Smooth muscle cell (in vitro differentiated cells): ENCODE data around the gene TAPT1. TPM values are rescaled to one million over a fixed set of nuclear protein-coding genes. Genes with fewer than 3 reads are reported as not detected.

Source experiments
- DNase-seq: peaks from one replicate; lab custom pipeline; 2025; ENCODE audit not compliant: unreplicated experiment; lab: John Stamatoyannopoulos, UW
- H2AFZ ChIP-seq: fragments of 200-600 bp; sonication (generic); 2 replicates; pipeline ENCODE4 v1.6.0; 2016; ENCODE audit warnings: antibody characterized with exemption, low read depth, mild to moderate bottlenecking
- H3F3A ChIP-seq: fragments of 200-600 bp; sonication (generic); 2 replicates; pipeline ENCODE4 v1.6.0; 2017; ENCODE audit warnings: antibody characterized with exemption, low read depth
- H3K27ac ChIP-seq: fragments of 200-600 bp; sonication (generic); 2 replicates; pipeline ENCODE4 v1.5.1; 2016; ENCODE audit warnings: low read depth, mild to moderate bottlenecking
- H3K27me3 ChIP-seq: fragments of 200-600 bp; sonication (generic); 2 replicates; pipeline ENCODE4 v1.6.1; 2016; ENCODE audit warnings: low read depth, mild to moderate bottlenecking
- H3K36me3 ChIP-seq: fragments of 200-600 bp; sonication (generic); 2 replicates; pipeline ENCODE4 v1.5.1; 2016; ENCODE audit warnings: low read depth
- H3K4me1 ChIP-seq: fragments of 200-600 bp; sonication (generic); 2 replicates; pipeline ENCODE4 v1.5.1; 2016; ENCODE audit warnings: low read depth
- H3K4me2 ChIP-seq: fragments of 200-600 bp; sonication (generic); 2 replicates; pipeline ENCODE4 v1.6.0; 2016; ENCODE audit warnings: mild to moderate bottlenecking
- H3K4me3 ChIP-seq: fragments of 200-600 bp; sonication (generic); 2 replicates; pipeline ENCODE4 v1.5.1; 2016; ENCODE audit warnings: mild to moderate bottlenecking
- H3K79me2 ChIP-seq: fragments of 200-600 bp; sonication (generic); 2 replicates; pipeline ENCODE4 v1.6.0; 2016; ENCODE audit warnings: low read depth, mild to moderate bottlenecking
- H3K9ac ChIP-seq: fragments of 200-600 bp; sonication (generic); 2 replicates; pipeline ENCODE4 v1.6.0; 2016; ENCODE audit warnings: low read depth
- H3K9me3 ChIP-seq: fragments of 200-600 bp; sonication (generic); replicated peaks from 2 replicates; pipeline ENCODE4 v1.5.1; 2016; ENCODE audit warnings: low read depth
- H4K20me1 ChIP-seq: fragments of 200-600 bp; sonication (generic); 2 replicates; pipeline ENCODE4 v1.6.0; 2016; ENCODE audit warnings: low read depth
- WGBS: methylation state at CpG from one replicate; pipeline ENCODE4 v1.1.7; 2016; ENCODE audit warnings: low lambda C conversion rate; 5-methylcytosine and 5-hydroxymethylcytosine counted together
- polyA plus RNA-seq: library from polyadenylated mRNA; unstranded; fragments of >200 nt; fragmentation: Nextera tagmentation; extraction: Ambion mirVana; gene quantifications from 2 replicates; pipeline ENCODE4 v1.2.1, GENCODE V29; 2016
- total RNA-seq: library from RNA; depleted of rRNA; stranded (reverse); fragments of >200 nt; gene quantifications from 2 replicates; pipeline ENCODE4 v1.2.3, GENCODE V29; 2014
- TF ChIP-seq, protein P1 (sequence below): fragments of 200-600 bp; sonication (generic); IDR thresholded peaks from 2 replicates; pipeline ENCODE4 v1.5.1; 2017; ENCODE audit warnings: borderline replicate concordance, mild to moderate bottlenecking, antibody characterized with exemption; ENCODE audit not compliant: insufficient read depth, poor library complexity, severe bottlenecking

Gene TAPT1
- total and polyA plus RNA-seq, 2 experiments from 2014 or later: 7.9 to 12.9 TPM

DNA sequence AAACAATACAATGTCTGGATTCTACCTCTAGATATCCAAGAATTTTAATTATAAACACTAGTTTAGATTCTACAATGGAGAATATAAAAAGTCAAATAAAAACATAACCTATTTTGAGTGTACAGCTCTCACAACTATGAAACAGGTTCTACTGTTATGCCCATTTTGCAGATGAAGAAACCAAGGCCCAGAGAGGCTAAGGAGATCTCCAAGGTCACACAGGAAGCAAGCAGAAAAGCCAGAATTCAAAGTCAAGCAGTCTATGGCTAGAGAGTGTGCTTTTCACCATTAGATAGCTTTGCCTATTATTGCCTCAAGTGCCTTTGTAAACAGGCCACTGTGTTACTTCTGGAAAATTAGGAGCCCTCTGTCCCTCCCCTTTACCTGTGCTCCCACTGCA is 7.3 kb downstream of the TAPT1 start:
- no peak overlapping the region for H3K9ac ChIP-seq
- H3K79me2 ChIP-seq: peaks cover 55% of the 10 kb centered on the region
- no peaks in the 10 kb centered on the region for H3K9me3 ChIP-seq
- H2AFZ ChIP-seq: no peak overlapping the region
- TF ChIP-seq, protein P1, sequence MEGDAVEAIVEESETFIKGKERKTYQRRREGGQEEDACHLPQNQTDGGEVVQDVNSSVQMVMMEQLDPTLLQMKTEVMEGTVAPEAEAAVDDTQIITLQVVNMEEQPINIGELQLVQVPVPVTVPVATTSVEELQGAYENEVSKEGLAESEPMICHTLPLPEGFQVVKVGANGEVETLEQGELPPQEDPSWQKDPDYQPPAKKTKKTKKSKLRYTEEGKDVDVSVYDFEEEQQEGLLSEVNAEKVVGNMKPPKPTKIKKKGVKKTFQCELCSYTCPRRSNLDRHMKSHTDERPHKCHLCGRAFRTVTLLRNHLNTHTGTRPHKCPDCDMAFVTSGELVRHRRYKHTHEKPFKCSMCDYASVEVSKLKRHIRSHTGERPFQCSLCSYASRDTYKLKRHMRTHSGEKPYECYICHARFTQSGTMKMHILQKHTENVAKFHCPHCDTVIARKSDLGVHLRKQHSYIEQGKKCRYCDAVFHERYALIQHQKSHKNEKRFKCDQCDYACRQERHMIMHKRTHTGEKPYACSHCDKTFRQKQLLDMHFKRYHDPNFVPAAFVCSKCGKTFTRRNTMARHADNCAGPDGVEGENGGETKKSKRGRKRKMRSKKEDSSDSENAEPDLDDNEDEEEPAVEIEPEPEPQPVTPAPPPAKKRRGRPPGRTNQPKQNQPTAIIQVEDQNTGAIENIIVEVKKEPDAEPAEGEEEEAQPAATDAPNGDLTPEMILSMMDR: no peak
- H3K4me3 ChIP-seq: no peak overlapping the region
- H3K27me3 ChIP-seq: no peaks in the 10 kb centered on the region
- no peak overlapping the region for H3K27ac ChIP-seq
- no peak for DNase-seq
- H3K36me3 ChIP-seq: no peaks in the 10 kb centered on the region
- no peaks in the 10 kb centered on the region for H3F3A ChIP-seq
- H3K4me2 ChIP-seq: no peak overlapping the region
- H4K20me1 ChIP-seq: peaks cover 52% of the 10 kb centered on the region
- H3K4me1 ChIP-seq: no peaks in the 10 kb centered on the region

DNA sequence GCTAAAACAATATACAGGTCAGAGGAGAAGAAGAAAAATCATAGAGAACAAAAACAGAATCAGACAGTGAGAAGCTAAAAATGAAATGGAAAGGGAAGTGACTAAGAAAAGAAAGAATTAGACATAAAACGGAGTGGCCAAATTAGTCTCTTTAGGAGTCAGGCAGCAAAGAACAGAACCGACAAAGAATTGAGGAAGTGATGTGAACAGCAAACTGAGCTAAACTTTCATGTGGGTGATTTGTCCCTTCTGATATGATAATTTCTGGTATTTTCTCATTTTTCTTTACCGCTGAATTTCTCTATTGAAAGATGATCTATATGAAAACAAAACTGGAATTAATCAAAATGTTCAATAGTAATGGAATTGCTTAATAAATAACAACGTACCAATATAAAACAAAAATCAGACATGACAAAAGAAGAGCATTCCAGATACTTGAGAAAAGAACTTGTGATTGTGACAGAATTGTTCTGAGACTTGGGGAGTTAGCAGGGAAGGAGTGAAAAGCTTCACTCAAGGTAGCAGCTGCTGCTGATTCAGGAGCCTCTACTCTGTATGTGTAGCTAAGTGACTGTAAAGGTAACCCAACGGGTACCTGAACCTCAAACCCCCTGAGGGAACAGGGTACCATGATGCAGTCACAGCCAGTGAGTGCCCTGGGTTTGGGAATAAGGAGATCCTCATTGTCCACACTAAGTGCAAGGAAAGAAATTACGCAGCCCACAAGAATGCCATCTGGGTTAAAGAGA is 8.8 kb downstream of the TAPT1 start:
- peaks cover 59% of the 10 kb centered on the region for H4K20me1 ChIP-seq
- peaks cover 40% of the 10 kb centered on the region for H3K79me2 ChIP-seq
- no peak overlapping the region for H3K9ac ChIP-seq
- 92% methylated on average over 6 of the region's 6 CpGs for WGBS
- no peak overlapping the region for H2AFZ ChIP-seq
- H3K4me2 ChIP-seq: no peak overlapping the region
- no peak overlapping the region for H3K4me3 ChIP-seq
- no peaks in the 10 kb centered on the region for H3K4me1 ChIP-seq
- no peak overlapping the region for H3K27ac ChIP-seq
- no peaks in the 10 kb centered on the region for H3K27me3 ChIP-seq
- TF ChIP-seq, protein P1: no peak
- no peaks in the 10 kb centered on the region for H3K36me3 ChIP-seq
- H3K9me3 ChIP-seq: no peaks in the 10 kb centered on the region
- no peaks in the 10 kb centered on the region for H3F3A ChIP-seq
- DNase-seq: no peak

DNA sequence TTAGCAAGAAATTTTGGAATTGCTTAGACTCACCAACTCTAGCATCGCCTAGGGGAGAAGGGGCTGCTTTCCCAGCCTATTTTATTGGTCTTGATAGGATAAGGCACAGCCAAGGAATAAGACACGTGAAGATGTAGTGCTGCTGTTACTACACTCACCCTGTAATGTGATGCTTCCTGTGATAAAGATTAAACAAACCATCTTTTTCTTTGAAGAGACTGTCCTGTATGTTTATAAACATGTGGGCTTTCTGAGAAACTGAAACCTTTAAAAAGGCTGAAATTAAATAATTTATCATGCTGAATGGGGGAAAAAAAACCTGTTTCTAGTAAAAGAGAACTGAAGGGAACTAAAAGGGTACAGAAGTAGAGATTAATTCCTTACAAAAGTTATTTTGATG is 13.2 kb downstream of the TAPT1 start:
- no peaks in the 10 kb centered on the region for H3K36me3 ChIP-seq
- H2AFZ ChIP-seq: no peak overlapping the region
- H3K4me1 ChIP-seq: no peaks in the 10 kb centered on the region
- H3K27me3 ChIP-seq: no peaks in the 10 kb centered on the region
- H3K4me3 ChIP-seq: no peak overlapping the region
- no peaks in the 10 kb centered on the region for H3F3A ChIP-seq
- no peak overlapping the region for H3K9ac ChIP-seq
- peaks cover 39% of the 10 kb centered on the region for H4K20me1 ChIP-seq
- TF ChIP-seq, protein P1: no peak
- WGBS: 72% methylated on average over 2 of the region's 2 CpGs
- no peak overlapping the region for H3K27ac ChIP-seq
- no peaks in the 10 kb centered on the region for H3K9me3 ChIP-seq
- peaks cover 14% of the 10 kb centered on the region for H3K79me2 ChIP-seq
- no peak overlapping the region for H3K4me2 ChIP-seq
- DNase-seq: no peak
